NCI-H526 treated with DMSO at 0.1 percent for 48 hours (cell line): Measurements from ENCODE around the gene NDC1.
"Not testable (repeated sequence)": the region's sequence is repeated elsewhere in the genome, so short reads cannot be mapped to it uniquely, and the experiment has no call there.

Experiments
- DNase-seq: peaks from one replicate; lab custom pipeline; 2025; lab: John Stamatoyannopoulos, UW

NDC1 gene

DNA sequence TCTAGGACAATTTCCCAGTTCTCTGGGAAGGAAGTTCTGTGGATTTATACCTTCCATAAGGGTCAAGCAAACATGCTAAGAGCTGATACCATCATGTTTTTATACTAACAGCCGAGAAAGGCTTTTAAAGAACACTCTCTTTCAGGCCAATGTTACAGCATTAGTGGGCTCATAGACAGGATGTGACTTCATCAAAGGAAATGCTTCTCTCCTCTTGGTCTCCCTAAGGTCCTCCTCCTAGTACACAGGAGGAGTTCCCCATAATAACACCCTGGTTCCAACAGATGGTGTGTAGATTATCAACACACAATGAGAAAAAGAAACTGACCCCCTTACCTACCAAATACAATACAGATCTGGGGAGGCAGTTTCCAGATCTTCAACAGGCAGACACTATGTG lies 72.4 kb downstream of the NDC1 start:
- DNase-seq = no peak

DNA sequence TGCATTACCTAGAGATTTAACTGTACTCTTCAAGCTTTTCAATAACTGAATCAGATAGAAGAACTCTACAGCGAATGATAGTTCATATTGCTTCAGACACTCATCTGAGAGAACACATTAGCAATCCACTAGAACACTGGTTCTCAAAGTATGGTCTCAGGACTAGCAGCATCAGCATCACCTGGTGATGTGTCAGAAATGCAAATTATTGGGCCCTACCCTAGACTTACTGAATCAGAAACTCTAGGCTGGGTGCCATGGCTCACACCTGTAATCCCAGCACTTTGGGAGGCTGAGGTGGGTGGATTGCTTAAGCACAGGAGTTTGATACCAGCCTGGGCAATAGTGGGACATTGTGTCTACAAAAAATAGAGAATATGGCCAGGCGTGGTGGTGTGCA lies 74.2 kb downstream of the NDC1 start:
- DNase-seq = no peak

GRCh38 chr1:53763461-53763860 lies 74.6 kb downstream of the NDC1 start:
- no peak for DNase-seq

- DNase-seq = not testable (repeated sequence)
Observed at GRCh38 chr1:53760497-53760896, 77.6 kb downstream of the NDC1 start.

DNA sequence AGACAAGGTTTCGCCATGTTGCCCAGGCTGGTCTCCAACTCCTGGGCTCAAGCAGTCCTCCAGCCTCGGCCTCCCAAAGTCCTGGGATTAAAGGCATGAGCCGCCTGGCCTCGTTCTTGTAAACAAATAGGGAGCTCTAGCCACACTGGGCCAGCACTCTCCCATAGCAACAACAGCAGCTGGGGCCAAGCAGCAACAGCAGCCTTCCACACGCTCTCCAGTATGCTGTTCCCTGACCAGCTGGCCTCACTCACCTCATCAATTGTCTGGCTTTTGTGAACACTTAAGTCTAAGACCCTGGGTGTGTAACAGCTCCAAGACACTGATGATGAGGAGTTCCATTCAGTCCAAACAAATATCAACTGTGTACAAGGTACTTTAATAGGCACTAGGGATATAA lies 82.2 kb downstream of the NDC1 start:
- no peak for DNase-seq

DNA sequence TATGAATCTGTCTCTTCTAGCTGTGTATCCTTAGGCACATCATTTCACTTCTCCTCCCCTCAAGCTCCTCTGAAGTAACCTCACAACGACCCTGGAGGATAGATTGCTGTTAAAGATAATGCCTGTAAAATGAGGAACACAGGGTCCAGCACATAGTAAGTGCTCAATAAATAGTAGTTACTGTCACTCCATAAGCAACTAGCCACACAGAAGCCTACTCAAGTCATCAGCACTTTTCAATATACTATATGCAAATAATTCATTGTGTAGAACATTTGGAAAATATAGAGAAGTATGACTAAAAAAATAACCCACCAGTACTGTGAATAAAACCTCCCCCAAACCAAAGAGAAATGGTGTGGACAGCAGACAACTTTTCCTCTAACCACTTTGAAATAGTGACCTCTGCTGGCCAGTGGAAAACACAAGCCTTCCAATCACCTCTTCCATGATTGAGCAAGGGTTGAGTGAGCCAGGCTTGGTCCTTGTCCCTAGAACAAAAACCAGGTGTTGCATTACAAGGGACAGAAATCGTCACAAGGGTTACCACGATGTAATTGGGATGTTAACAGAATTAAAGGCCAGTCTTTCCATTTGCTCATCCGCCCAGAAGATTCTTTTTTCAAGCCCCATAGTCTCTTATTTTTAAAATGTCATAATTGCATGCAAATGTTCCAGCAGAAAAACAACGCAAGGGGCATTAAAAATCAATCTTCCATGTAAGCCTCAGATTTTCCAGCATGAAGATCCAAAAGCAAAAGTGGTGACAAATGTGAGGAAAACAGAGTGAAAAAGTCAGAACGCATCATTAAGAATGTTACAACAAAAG lies 83.4 kb downstream of the NDC1 start:
- DNase-seq = peak; percentile 18

DNA sequence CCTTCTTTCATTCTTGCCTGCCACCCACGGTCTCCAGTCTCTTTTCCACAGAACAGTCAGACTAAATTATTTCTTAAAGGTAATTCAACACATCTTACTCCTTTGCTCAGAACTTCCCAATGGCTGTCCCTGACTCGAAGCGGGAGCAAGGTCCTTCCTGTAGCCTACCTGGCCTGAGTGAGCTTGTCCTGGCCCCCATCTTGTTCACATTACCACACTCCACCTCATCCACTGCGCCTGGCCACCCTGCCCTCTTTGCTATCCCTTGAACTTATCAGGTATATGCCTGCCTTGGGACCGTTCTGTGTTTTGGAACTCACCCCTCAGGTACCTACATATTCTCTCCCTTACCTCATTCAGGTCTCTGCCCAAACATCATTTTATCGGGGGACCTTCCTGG lies 85.8 kb downstream of the NDC1 start:
- DNase-seq = no peak

DNA sequence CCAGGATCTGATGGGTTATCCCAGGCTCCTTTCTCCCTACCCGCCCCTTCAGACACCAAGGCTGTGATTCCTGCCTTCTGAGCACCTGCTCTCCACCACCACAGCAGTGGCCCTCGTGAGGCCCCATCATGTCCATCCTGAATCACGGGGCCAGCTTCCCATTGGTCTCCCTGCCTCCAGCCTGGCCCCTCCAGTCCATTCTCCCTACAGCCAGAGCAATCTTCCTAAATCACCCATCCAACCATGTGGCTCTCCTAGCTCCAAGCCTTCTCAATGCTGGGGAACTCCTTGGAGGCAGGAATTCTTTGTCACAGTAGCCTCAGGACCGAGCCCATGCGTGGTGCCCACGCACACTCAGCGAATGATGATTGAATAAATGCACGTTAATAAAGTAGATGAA lies 90.3 kb downstream of the NDC1 start:
- no peak for DNase-seq

DNA sequence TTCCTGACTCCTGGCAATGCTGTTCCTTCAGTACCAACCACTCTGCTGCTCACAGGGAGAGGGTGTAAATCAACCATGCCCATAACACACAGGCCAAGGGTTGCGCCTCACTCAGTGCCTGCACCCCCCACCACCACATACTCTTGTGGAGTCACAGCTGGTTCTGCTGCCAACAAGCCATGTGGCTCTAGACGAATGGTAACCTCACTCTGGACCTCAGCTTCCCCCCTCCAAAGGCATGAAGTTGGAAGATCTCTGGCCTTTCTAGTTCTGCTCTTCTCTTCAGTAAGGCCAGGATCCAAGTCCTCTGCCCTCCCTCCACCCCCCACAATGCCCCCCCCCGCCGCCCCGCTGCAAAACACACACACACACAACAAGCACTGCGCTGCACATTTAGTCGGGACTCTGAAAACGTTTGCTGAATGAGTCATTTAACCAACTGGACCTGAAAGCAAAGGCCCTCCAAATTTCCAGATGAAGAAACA lies 97.4 kb downstream of the NDC1 start:
- no peak for DNase-seq

DNA sequence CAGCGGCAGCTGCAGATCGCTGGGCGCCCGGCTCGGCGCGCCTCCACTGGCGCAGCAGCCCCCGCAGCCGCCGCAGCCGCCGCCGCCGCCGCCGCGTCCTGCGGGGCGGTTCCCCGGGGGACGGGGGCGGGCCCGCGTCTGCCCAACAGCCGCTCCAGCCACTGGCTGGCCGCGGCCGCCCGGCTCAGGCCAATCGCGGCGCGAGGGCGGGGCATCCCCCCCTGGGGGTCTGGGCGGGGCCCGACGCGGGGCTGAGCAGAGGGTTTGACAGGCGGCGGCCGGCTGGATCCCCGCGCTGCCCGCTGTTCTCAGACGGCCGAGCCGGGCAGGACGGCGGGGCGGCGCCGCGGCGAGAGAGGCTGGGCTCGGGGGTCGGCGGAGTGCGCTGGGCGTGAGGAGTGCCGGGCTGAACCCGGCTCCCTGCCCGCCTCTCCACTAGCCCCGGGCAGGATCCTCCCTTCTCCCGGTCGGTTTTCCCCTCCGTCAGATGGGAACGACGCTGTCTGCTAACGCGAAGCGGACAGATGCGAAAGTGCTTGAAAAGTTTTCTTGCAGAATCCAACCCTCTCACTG lies 98.9 kb downstream of the NDC1 start, which contains the start of gene GLIS1:
GLIS1 (minus strand) TSS at position 56 of the 573 bp plus-strand sequence. CDS start 1,100 bp downstream, outside the sequence.
- DNase-seq = peak; percentile 68

- DNase-seq = no peak
Observed at GRCh38 chr1:53738205-53739108, 99.6 kb downstream of the NDC1 start.

DNA sequence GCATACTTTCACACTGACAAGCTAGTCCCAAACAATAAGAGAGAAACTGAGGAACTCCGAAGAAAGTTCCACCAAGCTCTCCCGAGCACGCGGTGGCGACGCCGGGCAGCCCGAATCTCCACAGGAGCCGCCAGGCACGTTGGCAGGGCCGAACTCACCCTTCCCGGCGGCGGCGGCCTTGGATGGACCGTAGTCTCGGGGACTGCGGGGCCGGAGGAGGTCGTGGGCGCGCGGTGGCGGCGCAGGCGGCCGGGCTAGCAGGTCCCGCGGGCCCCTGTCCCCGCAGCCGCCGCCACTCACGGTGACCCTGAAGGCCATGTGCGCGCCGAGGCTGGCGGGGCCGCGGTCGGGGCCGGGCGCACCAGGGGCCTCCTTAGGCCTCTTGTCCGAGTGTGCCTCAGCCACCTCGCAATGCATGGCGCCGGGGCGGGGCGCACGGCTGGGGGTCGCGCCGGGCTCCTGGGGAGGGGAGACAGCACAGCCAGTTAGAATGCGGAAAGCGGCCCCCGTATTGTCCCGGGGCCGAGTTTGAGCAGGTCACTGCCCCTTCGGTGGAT lies 100.4 kb downstream of the NDC1 start:
- no peak for DNase-seq

GRCh38 chr1:53736290-53736689 lies 101.8 kb downstream of the NDC1 start:
- DNase-seq = no peak

DNA sequence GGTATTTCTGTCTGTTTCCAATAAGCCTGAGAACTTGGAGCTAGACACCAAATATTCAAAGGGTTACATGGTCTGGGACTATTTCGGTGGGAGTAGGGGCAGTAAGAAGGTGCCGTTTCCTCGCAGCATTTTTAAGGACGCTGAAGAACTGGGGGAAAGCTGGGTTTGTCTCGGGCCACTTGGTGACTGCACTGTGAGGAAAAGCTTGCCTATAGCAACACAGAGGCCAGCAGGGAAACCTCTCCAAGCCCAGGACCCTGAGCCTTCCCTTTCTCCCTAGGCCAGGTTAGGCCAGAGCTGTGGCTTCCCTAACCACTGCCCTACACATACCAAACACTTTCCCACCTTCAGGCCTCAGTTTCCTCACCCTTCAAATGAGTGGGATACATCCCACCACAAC lies 102.4 kb downstream of the NDC1 start:
- DNase-seq = no peak

DNA sequence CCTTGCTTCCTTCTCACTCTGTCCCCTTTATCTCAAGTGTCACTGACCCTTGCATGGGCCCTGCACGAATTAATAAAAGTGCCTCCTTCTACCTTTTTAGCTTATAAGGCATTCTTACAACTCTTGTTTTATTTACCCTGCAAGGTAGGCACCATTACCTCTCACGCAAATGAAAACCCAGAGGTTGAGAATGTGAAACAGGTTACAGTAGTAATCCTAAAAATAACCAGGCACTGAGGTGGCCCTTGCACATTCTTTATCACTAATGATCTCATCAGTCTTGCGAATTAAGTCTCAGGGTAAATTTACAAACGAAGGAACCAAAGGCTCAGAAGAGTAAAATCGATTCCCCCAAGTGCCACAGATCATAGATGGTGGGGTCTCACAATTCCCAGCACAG lies 102.8 kb downstream of the NDC1 start:
- DNase-seq = no peak

DNA sequence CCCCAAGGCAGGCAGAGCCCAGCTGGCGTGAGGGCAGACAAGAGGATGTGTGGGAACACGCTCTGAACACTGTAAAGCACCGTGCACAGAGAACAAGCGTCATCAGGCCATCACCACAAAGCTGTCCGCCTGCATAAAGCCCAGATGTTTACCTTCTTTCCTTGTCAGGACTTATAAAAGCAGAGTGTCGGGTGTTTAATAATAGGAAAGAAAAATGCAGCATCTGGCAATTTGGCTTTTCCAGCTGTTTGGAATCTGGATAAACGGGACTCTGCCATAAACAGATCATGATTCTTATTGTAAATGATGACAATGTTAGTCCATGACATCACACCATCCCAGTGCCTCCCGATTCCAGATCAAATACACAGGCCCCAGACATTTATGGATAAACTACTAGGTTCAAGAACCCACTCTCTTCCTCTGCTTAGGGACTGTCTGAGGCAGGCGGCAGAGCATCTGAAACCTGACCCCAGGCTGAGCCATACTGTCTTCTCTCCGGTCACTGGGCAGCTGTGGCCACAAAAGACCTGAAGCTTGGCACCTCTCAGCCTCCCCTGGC lies 103.4 kb downstream of the NDC1 start:
- DNase-seq = no peak

DNA sequence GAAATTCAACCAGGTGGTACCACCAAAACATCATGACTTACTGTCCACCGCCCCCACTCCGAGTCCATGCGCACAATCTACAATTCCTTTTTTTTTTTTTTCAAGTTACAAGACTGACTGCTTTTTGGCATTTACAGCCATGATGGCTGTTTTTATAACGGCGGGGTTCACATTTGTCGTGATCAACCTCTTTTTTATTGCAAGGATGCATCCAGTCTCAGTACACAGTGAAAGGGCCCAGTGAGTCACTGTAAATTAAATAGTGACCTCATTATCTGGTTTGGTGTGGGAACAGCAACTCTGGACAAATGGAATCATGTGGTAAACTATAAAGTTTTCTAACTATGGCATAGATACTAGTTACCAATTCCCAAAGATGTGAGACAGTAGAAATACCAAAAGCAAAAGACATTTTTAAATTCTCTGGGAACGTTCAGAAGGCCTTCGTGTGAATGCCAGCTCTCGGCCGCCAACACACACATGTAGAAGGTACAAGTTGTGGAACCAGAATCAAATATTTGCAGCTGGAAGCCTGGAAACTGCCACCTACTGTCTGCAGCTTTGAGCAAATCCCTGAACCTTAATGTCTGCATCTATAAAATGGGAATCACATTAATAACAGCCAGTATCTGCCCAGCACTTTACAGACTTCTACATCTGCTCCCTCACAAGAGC lies 104.0 kb downstream of the NDC1 start:
- no peak for DNase-seq

DNA sequence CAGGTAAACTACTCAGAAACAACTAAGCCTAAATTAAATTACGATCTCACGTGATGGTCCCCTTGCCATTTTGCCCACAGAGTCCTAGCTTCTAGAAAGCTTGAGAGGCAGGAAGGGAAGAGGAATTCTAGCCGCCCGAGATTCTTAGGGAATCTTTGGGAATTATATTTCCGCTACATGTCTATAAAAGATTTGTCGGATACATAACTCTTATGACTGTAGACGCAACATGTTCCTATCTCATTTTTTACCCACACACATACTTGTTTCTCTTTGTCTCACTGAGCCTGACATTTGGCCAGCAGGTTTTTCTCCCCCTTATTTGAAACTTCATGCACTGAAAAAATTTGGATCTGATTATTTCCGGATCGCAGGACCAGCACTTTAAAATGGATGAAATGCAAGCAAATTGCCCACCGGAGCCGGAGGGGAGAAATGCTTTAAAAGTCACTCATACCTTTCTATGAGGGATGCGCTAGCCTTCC lies 104.6 kb downstream of the NDC1 start:
- no peak for DNase-seq

GRCh38 chr1:53732912-53733317 lies 105.2 kb downstream of the NDC1 start:
- DNase-seq = no peak

GRCh38 chr1:53732409-53732808 lies 105.7 kb downstream of the NDC1 start:
- no peak for DNase-seq

- DNase-seq = no peak
Observed at GRCh38 chr1:53731779-53732305, 106.3 kb downstream of the NDC1 start.
